ENCODE results near the gene SLC39A7. TPM values are rescaled to one million over a fixed set of nuclear protein-coding genes. Genes with fewer than 3 reads are reported as not detected.

SLC39A7 gene
- total RNA-seq, 1 experiment from 2014 or later = 118 TPM

- H3K9me3 Mint-ChIP-seq (ENCODE audit: unreplicated experiment) = no peaks in the 10 kb centered on the region
- H3K4me3 Mint-ChIP-seq (ENCODE audit: unreplicated experiment) = peak overlapping the region; percentile 98
- no peak for DNase-seq (ENCODE audit: unreplicated experiment)
- H3K4me1 Mint-ChIP-seq (ENCODE audit: insufficient read depth, unreplicated experiment) = peaks cover 72% of the 10 kb centered on the region
- peaks cover 38% of the 10 kb centered on the region for H3K36me3 Mint-ChIP-seq (ENCODE audit: insufficient read depth, unreplicated experiment)
- no peaks in the 10 kb centered on the region for H3K27me3 Mint-ChIP-seq (ENCODE audit: insufficient read depth, unreplicated experiment)
- intact Hi-C loops (cut with micrococcal nuclease) = loop anchor here (2.0 to 5.0 kb wide), 2 partner anchors 47 to 95 kb away; partner anchors contain the start of gene RGL2
- no peak for TF ChIP-seq CTCF (IDR thresholded peaks at IDR 0.05; ENCODE audit: unreplicated experiment)
- ChIA-PET POLR2A (interaction anchor here (0.9 to 1.8 kb wide), 2 partner anchors 70 to 116 kb away, joined by 4 to 7 read pairs; partner anchors contain the start of genes RPS18, VPS52 and ZBTB22), CTCF (no interaction called here)
- BruUV-seq (replicated peaks) = no TSS peak
- peak overlapping the region; percentile 100 for H3K27ac Mint-ChIP-seq (ENCODE audit: low read depth, unreplicated experiment)
Measured at GRCh38 chr6:33201935-33202334, 1.3 kb downstream of the SLC39A7 start.

- Mint-ChIP-seq H3K4me1 (ENCODE audit: insufficient read depth, unreplicated experiment) (peaks cover 65% of the 10 kb centered on the region), H3K27me3 (ENCODE audit: insufficient read depth, unreplicated experiment) (no peaks in the 10 kb centered on the region), H3K9me3 (ENCODE audit: unreplicated experiment) (no peaks in the 10 kb centered on the region), H3K27ac (ENCODE audit: low read depth, unreplicated experiment) (no peak overlapping the region), H3K4me3 (ENCODE audit: unreplicated experiment) (peak overlapping the region; percentile 98), H3K36me3 (ENCODE audit: insufficient read depth, unreplicated experiment) (peaks cover 29% of the 10 kb centered on the region)
- TF ChIP-seq CTCF (IDR thresholded peaks at IDR 0.05; ENCODE audit: unreplicated experiment) = no peak
- ChIA-PET POLR2A (interaction anchor here (1.8 kb wide), 1 partner anchor 69 kb away, joined by 7 read pairs; the partner anchor contains the start of genes RPS18 and VPS52), CTCF (no interaction called here)
- intact Hi-C loops (cut with micrococcal nuclease) = loop anchor here (5.0 kb wide), 1 partner anchor 95 kb away; the partner anchor contains the start of gene RGL2
- no TSS peak for BruUV-seq (replicated peaks)
- DNase-seq (ENCODE audit: unreplicated experiment) = no peak
Measured at GRCh38 chr6:33202799-33203198, 2.1 kb downstream of the SLC39A7 start.

GRCh38 chr6:33203443-33204164, 2.9 kb downstream of the SLC39A7 start:
- H3K27me3 Mint-ChIP-seq (ENCODE audit: insufficient read depth, unreplicated experiment) = no peaks in the 10 kb centered on the region
- H3K36me3 Mint-ChIP-seq (ENCODE audit: insufficient read depth, unreplicated experiment) = peaks cover 29% of the 10 kb centered on the region
- peak overlapping the region; percentile 98 for H3K4me3 Mint-ChIP-seq (ENCODE audit: unreplicated experiment)
- ChIA-PET POLR2A (no interaction called here), CTCF (no interaction called here)
- peaks cover 57% of the 10 kb centered on the region for H3K4me1 Mint-ChIP-seq (ENCODE audit: insufficient read depth, unreplicated experiment)
- intact Hi-C loops (cut with micrococcal nuclease) = loop anchor here (5.0 kb wide), 1 partner anchor 94 kb away; the partner anchor contains the start of gene RGL2
- no TSS peak for BruUV-seq (replicated peaks)
- H3K27ac Mint-ChIP-seq (ENCODE audit: low read depth, unreplicated experiment) = peak overlapping the region; percentile 85
- TF ChIP-seq CTCF (IDR thresholded peaks at IDR 0.05; ENCODE audit: unreplicated experiment) = no peak
- H3K9me3 Mint-ChIP-seq (ENCODE audit: unreplicated experiment) = no peaks in the 10 kb centered on the region
- no peak for DNase-seq (ENCODE audit: unreplicated experiment)

GRCh38 chr6:33204165-33204414, 3.4 kb downstream of the SLC39A7 start:
- no peak for DNase-seq (ENCODE audit: unreplicated experiment)
- ChIA-PET POLR2A (interaction anchor here (1.0 to 2.4 kb wide), 4 partner anchors 9 to 67 kb away, joined by 3 to 19 read pairs (median 8); partner anchors contain the start of genes RPS18 and VPS52), CTCF (interaction anchor here (2.0 kb wide), 1 partner anchor 43 kb away, joined by 7 read pairs; no protein-coding TSS in a partner anchor)
- H3K4me3 Mint-ChIP-seq (ENCODE audit: unreplicated experiment) = peak overlapping the region; percentile 81
- BruUV-seq (replicated peaks) = no TSS peak
- no peaks in the 10 kb centered on the region for H3K9me3 Mint-ChIP-seq (ENCODE audit: unreplicated experiment)
- peak overlapping the region; percentile 85 for H3K27ac Mint-ChIP-seq (ENCODE audit: low read depth, unreplicated experiment)
- intact Hi-C loops (cut with micrococcal nuclease) = loop anchor here (5.0 kb wide), 1 partner anchor 93 kb away; the partner anchor contains the start of gene RGL2
- peaks cover 29% of the 10 kb centered on the region for H3K36me3 Mint-ChIP-seq (ENCODE audit: insufficient read depth, unreplicated experiment)
- H3K27me3 Mint-ChIP-seq (ENCODE audit: insufficient read depth, unreplicated experiment) = no peaks in the 10 kb centered on the region
- peaks cover 57% of the 10 kb centered on the region for H3K4me1 Mint-ChIP-seq (ENCODE audit: insufficient read depth, unreplicated experiment)
- no peak for TF ChIP-seq CTCF (IDR thresholded peaks at IDR 0.05; ENCODE audit: unreplicated experiment)

Data from MCF 10A (cell line).